Heart left ventricle (tissue), 13 donors: ENCODE results near the gene AKR7A2.

Source experiments
- POLR2A ChIP-seq, 2 donors: fragments of 450-650 bp; IDR thresholded peaks; one replicate each; pipeline ENCODE4 v1.6.1; 2017; ENCODE audit warnings: antibody characterized with exemption in 2 of 2, mild to moderate bottlenecking in 2 of 2, moderate library complexity in 2 of 2
- TF ChIP-seq, protein P1 (sequence below), 12 donors: fragments of 200-600 bp; sonication (generic) in 4 of 12; IDR thresholded peaks; one replicate each; pipeline versions ENCODE4 v1.5.0 to v1.8.0; 2018 to 2022; ENCODE audit warnings: antibody characterized with exemption in 12 of 12, mild to moderate bottlenecking in 5 of 12
- donor health status: ischemic (EF 13 %, LVEDD 7.1; RV severe dilation, severe dysfunction).
- donor health status: DM: no; HTN: yes; CAD: no.
- donor health status: DM: no; HTN: no; CAD: no.
- donor health status: ischemic (EF 25% LVEDD 6.9; RV normal size, moderate dysfunction).
- donor health status: ischemic (EF 25% LVEDD 5.7; RV mildly dilated, moderate dysfunction).
- donor health status: ischemic (EF 35%, LVEDD 5.7; RV mildly dilated, moderate dysfunction).
- donor health status: nonischemic (EF 11% LVEDD 7.7; RV severe dilation, severe dysfunction).
- donor health status: DM: yes; HTN: yes; CAD: no.
- donor health status: PGD.
- donor health status: ischemic (EF 29% LVEDD 5.4; RV normal size, mild dysfunction).
- donor health status: nonischemic (EF 23%, LVEDD 6.1; RV moderate dilation, normal function).

DNA sequence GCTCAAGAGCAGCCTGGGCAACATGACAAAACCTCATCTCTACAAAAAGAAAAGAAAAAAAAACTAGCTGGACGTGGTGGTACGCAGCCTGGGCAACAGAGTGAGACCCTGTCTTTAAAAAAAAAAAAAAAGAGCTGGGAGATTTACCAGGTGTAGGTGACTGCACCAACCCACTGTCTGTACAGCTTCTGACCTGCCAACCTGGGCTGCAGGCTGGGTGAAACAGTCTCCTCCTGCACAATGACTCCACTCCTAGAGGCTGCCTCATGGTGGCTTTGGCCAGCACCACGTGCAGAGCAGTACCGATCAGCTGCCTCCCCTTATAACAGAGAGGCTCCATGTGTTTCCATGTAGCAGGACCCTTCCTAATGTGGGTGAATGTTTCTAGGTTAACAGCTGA, 56.7 kb downstream of the AKR7A2 start:
- TF ChIP-seq, protein P1, sequence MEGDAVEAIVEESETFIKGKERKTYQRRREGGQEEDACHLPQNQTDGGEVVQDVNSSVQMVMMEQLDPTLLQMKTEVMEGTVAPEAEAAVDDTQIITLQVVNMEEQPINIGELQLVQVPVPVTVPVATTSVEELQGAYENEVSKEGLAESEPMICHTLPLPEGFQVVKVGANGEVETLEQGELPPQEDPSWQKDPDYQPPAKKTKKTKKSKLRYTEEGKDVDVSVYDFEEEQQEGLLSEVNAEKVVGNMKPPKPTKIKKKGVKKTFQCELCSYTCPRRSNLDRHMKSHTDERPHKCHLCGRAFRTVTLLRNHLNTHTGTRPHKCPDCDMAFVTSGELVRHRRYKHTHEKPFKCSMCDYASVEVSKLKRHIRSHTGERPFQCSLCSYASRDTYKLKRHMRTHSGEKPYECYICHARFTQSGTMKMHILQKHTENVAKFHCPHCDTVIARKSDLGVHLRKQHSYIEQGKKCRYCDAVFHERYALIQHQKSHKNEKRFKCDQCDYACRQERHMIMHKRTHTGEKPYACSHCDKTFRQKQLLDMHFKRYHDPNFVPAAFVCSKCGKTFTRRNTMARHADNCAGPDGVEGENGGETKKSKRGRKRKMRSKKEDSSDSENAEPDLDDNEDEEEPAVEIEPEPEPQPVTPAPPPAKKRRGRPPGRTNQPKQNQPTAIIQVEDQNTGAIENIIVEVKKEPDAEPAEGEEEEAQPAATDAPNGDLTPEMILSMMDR (IDR thresholded peaks at IDR 0.05), result no peak
- TF ChIP-seq POLR2A (IDR thresholded peaks at IDR 0.05), result no peak
